Testis (tissue), 3 donors: ENCODE data around the gene MAGI1. TPM values are rescaled to one million over a fixed set of nuclear protein-coding genes. Genes with fewer than 3 reads are reported as not detected.

Experiments used
- DNase-seq: peaks from one replicate; pipeline ENCODE4 v3.0.0-alpha.2; 2019
- H3K27ac ChIP-seq, 2 donors: fragments of 200-600 bp; sonication (generic); one replicate each; pipeline ENCODE4 v1.5.1; 2019
- H3K27me3 ChIP-seq: fragments of 200-600 bp; sonication (generic); one replicate; pipeline ENCODE4 v1.5.1; 2019
- H3K36me3 ChIP-seq: fragments of 200-600 bp; sonication (generic); one replicate; pipeline ENCODE4 v1.5.1; 2017; ENCODE audit warnings: low read depth; ENCODE audit errors: missing control alignments
- H3K4me1 ChIP-seq: fragments of 200-600 bp; sonication (generic); one replicate; pipeline ENCODE4 v1.5.1; 2019
- H3K4me3 ChIP-seq, 2 donors: fragments of 200-600 bp; sonication (generic); one replicate each; pipeline ENCODE4 v1.5.1; 2017 to 2019
- H3K9me3 ChIP-seq: fragments of 200-600 bp; sonication (generic); one replicate; pipeline ENCODE4 v1.5.1; 2017
- POLR2A ChIP-seq: fragments of 450-650 bp; IDR thresholded peaks from one replicate; pipeline ENCODE4 v1.6.1; 2017; ENCODE audit warnings: antibody characterized with exemption, mild to moderate bottlenecking, moderate library complexity
- WGBS, 2 donors: methylation state at CpG; one replicate each; pipeline ENCODE4 v1.1.5; 2018; 5-methylcytosine and 5-hydroxymethylcytosine counted together
- intact Hi-C: fragments of 100-400 bp; cut with DNase I; formaldehyde crosslinking; loops from one replicate; pipeline ENCODE4 v1.15.1; 2023; ENCODE audit warnings: low total_unique reads
- polyA plus RNA-seq: library from polyadenylated mRNA; stranded (reverse); fragments of 350-450 nt; fragmentation: Illumina TruSeq; extraction: RNeasy Lipid Tissue Mini Kit (QIAGEN cat#74804); gene quantifications from one replicate; pipeline ENCODE4 v1.2.3, GENCODE V29; 2014; ENCODE audit warnings: low read depth, low replicate concordance; ENCODE audit not compliant: insufficient read depth
- total RNA-seq, 2 donors: library from RNA; depleted of rRNA; stranded (reverse); fragments of >200 nt; gene quantifications; one replicate each; pipeline ENCODE4 v1.2.3, GENCODE V29; 2016
- TF ChIP-seq, protein P1 (sequence below), 3 experiments: fragments of 450-650 bp in 2 of 3; fragments of 200-600 bp in 1 of 3; sonication (generic) in 1 of 3; IDR thresholded peaks; one replicate each; pipeline ENCODE4 v1.5.1; 2016 to 2019; ENCODE audit warnings: antibody characterized with exemption in 3 of 3, mild to moderate bottlenecking in 2 of 3, moderate library complexity in 1 of 3

The MAGI1 gene
- total and polyA plus RNA-seq, 3 donors from 2014 or later, result 55.4 to 60.4 (median 56.1) TPM

DNA sequence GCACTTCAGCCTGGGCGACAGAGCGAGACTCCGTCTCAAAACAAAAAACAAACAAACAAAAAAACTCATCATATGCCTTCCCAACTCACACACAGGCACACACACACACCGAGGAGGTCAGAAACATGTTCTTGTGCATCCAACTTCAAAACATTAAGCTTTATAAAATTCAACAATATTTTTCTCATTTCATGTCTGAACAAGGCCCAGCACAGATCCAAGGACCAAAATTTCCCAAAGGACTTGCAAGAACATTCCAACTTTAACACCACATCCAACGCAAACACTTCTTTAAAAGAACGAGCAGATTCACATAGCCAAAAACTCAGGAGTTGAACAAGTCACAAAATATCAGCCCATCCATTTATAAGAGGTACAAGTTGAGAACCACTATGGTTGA lies 148.4 kb downstream of the MAGI1 start:
- no peak for TF ChIP-seq POLR2A
- TF ChIP-seq, protein P1, sequence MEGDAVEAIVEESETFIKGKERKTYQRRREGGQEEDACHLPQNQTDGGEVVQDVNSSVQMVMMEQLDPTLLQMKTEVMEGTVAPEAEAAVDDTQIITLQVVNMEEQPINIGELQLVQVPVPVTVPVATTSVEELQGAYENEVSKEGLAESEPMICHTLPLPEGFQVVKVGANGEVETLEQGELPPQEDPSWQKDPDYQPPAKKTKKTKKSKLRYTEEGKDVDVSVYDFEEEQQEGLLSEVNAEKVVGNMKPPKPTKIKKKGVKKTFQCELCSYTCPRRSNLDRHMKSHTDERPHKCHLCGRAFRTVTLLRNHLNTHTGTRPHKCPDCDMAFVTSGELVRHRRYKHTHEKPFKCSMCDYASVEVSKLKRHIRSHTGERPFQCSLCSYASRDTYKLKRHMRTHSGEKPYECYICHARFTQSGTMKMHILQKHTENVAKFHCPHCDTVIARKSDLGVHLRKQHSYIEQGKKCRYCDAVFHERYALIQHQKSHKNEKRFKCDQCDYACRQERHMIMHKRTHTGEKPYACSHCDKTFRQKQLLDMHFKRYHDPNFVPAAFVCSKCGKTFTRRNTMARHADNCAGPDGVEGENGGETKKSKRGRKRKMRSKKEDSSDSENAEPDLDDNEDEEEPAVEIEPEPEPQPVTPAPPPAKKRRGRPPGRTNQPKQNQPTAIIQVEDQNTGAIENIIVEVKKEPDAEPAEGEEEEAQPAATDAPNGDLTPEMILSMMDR (IDR thresholded peaks at IDR 0.05), result no peak
- H3K27me3 ChIP-seq, result no peaks in the 10 kb centered on the region
- no peak overlapping the region for H3K4me3 ChIP-seq
- intact Hi-C loops, result no loop called here
- no peak for DNase-seq
- H3K9me3 ChIP-seq, result no peaks in the 10 kb centered on the region
- no peak overlapping the region for H3K27ac ChIP-seq
- no peaks in the 10 kb centered on the region for H3K4me1 ChIP-seq
- no peaks in the 10 kb centered on the region for H3K36me3 ChIP-seq
- 57% methylated on average over 6 of the region's 6 CpGs for whole genome bisulfite sequencing, 2 donors

DNA sequence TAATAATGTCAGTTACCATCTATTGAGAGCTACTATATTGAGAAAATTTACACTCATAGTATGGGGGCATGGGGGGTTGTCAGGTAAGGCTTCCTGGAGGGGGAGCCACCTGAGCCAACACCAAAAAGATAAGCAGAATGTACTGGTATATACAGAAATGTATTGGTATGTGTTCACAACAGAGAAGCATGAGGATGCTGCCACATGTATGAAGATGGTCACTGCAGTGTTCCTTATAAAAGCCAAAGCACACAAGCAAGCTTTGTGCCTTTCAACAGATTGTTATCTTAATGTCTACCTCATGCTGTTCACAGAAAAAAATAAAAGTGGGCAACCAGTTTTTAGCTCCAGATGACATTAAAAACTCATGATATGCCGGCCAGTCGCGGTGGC lies 149.0 kb downstream of the MAGI1 start:
- DNase-seq, result no peak
- Histone ChIP-seq H3K9me3 (no peaks in the 10 kb centered on the region), H3K36me3 (no peaks in the 10 kb centered on the region), H3K4me1 (no peaks in the 10 kb centered on the region), H3K4me3 (no peak overlapping the region), H3K27me3 (no peaks in the 10 kb centered on the region), H3K27ac (no peak overlapping the region)
- 92 to 93% methylated on average over 3 of the region's 3 CpGs for WGBS, 2 donors
- no peak for TF ChIP-seq POLR2A
- TF ChIP-seq, protein P1 (IDR thresholded peaks at IDR 0.05), result no peak
- intact Hi-C loops, result no loop called here

DNA sequence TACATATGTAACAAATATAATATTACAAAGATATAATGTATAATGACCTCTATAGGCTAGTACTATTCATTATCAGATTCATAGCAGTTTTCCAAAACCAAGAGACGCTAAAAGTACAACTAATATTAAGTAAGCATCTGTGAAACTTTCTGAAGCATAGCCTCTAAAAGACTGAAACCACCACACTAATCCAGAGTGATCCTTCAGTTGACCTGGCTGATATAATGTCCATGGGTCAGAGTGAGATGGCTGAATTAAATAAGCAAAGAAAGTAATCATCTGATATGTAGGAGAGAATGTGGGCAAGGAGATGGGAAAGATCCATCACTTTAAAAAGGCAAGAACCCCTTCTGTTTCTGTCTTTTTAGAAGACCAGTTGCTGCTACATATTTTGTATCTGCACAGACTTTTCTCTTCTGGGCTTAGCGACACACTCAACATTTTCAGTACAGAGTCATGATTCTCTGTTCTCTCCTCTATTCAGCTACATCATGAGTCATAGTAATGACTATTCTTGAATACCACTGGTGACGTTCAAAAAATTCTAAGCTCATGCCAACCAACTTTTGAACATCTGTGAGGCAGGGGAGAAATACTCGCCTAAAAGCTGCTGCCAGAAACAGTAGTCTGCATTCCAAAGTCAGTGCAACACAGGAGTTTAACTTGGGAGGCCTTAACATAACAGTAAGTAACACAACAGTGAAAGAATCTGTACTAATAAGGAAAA lies 149.6 kb downstream of the MAGI1 start:
- 54 to 59% methylated on average over 4 of the region's 4 CpGs for WGBS, 2 donors
- no peaks in the 10 kb centered on the region for H3K36me3 ChIP-seq
- intact Hi-C loops, result no loop called here
- no peaks in the 10 kb centered on the region for H3K27me3 ChIP-seq
- DNase-seq, result no peak
- H3K4me1 ChIP-seq, result peaks cover under 1% of the 10 kb centered on the region
- no peak overlapping the region for H3K27ac ChIP-seq
- TF ChIP-seq, protein P1 (IDR thresholded peaks at IDR 0.05), result no peak
- TF ChIP-seq POLR2A, result no peak
- H3K9me3 ChIP-seq, result no peaks in the 10 kb centered on the region
- no peak overlapping the region for H3K4me3 ChIP-seq

DNA sequence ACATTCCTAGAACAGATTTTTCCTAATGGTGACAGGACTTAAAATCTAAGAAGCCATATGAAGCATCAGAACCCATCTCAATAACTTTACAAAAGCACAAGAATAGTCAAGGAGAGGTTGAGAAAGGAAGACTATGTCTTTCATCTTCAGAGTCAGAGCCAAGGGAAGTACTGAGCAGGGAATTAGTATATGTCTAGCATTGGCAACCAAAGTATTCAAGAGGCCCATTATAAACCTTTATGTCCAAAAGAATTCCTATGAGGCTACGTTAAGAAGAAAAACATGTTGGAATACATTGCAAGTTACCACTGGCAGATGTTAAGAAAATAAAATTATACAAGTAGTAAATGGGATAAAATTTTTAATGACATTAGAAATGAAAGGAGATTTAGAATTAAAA lies 150.5 kb downstream of the MAGI1 start:
- Histone ChIP-seq H3K27me3 (no peaks in the 10 kb centered on the region), H3K36me3 (no peaks in the 10 kb centered on the region), H3K4me1 (peaks cover 2% of the 10 kb centered on the region), H3K27ac (no peak overlapping the region), H3K9me3 (no peaks in the 10 kb centered on the region), H3K4me3 (no peak overlapping the region)
- TF ChIP-seq, protein P1 (IDR thresholded peaks at IDR 0.05), result no peak
- no peak for TF ChIP-seq POLR2A
- intact Hi-C loops, result no loop called here
- no peak for DNase-seq
- WGBS, 2 donors, result 70 to 93% methylated on average over 1 of the region's 1 CpG

DNA sequence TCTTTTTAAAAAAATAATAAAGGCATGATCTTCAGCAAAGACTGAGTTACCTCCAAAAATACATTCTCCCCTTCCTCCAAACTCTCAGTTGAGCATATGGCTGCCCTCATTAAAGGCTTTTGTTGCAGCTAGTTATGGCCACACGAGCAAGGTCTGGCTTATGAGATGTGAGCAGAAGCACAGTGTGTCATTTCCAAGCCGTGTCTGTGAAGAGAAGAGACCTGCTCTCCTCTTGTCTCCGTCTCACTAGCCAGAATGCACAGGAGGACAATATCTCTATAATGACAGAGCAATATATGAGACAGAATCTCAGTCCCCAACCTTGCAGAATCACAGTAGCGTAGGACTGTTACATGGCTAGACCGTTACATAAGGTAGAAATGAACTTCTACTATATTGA lies 152.3 kb downstream of the MAGI1 start:
- H3K27ac ChIP-seq, result no peak overlapping the region
- 83 to 91% methylated on average over 5 of the region's 5 CpGs for WGBS, 2 donors
- no peak overlapping the region for H3K4me3 ChIP-seq
- H3K4me1 ChIP-seq, result peaks cover 2% of the 10 kb centered on the region
- no peaks in the 10 kb centered on the region for H3K36me3 ChIP-seq
- TF ChIP-seq, protein P1 (IDR thresholded peaks at IDR 0.05), result no peak
- no peak for TF ChIP-seq POLR2A
- H3K27me3 ChIP-seq, result no peaks in the 10 kb centered on the region
- no peak for DNase-seq
- intact Hi-C loops, result no loop called here
- no peaks in the 10 kb centered on the region for H3K9me3 ChIP-seq
